Ovary (tissue), 9 donors: Measurements from ENCODE around the gene SERTM2. TPM values are rescaled to one million over a fixed set of nuclear protein-coding genes. Genes with fewer than 3 reads are reported as not detected.

Experiments used
- DNase-seq, 5 donors: peaks; one replicate each; pipeline ENCODE4 v3.0.0-alpha.2; 2019 to 2020
- H3K27ac ChIP-seq, 2 donors: fragments of 200-600 bp; one replicate each; pipeline versions ENCODE4 v1.5.1 to v1.8.0; 2019 to 2022
- H3K27me3 ChIP-seq: fragments of 200-600 bp; one replicate; pipeline ENCODE4 v1.8.0; 2022
- H3K36me3 ChIP-seq: fragments of 200-600 bp; sonication (generic); one replicate; pipeline ENCODE4 v1.5.1; 2019
- H3K4me1 ChIP-seq: one replicate; pipeline ENCODE4 v1.8.1; 2013; ENCODE audit warnings: mild to moderate bottlenecking, moderate library complexity; ENCODE audit not compliant: insufficient read depth
- H3K4me3 ChIP-seq: fragments of 200-600 bp; sonication (generic); one replicate; pipeline ENCODE4 v1.5.1; 2017
- H3K9me3 ChIP-seq, 2 donors: fragments of 200-600 bp in 1 of 2; sonication (generic) in 1 of 2; one replicate each; pipeline versions ENCODE4 v1.5.1 to v1.8.1; 2013 to 2019; ENCODE audit warnings: mild to moderate bottlenecking in 1 of 2, moderate library complexity in 1 of 2
- EP300 ChIP-seq: sonication (generic); formaldehyde crosslinking; IDR thresholded peaks from one replicate; pipeline ENCODE4 v1.6.1; 2017; ENCODE audit warnings: antibody characterized with exemption
- POLR2A ChIP-seq: fragments of 450-650 bp; IDR thresholded peaks from one replicate; pipeline ENCODE4 v1.6.1; 2017; ENCODE audit warnings: antibody characterized with exemption, mild to moderate bottlenecking, moderate library complexity
- WGBS, 3 donors: extraction: QIAGEN DNeasy Blood & Tissue Kit in 1 of 3; methylation state at CpG; one replicate each; pipeline versions ENCODE4 v1.1.5 to v1.1.7; 2013 to 2017; 5-methylcytosine and 5-hydroxymethylcytosine counted together
- intact Hi-C, 4 donors: fragments of 100-400 bp; cut with DNase I; formaldehyde crosslinking; loops; one replicate each; pipeline versions ENCODE4 v1.11.0 to v1.15.1; 2022 to 2023
- polyA plus RNA-seq, 2 donors: library from polyadenylated mRNA; stranded (reverse); fragments of 200-250 nt in 1 of 2; fragments of 350-450 nt in 1 of 2; fragmentation: Illumina TruSeq in 1 of 2; extraction: RNeasy Lipid Tissue Mini Kit (QIAGEN cat#74804) in 1 of 2; gene quantifications; one replicate each; pipeline ENCODE4 v1.2.3, GENCODE V29; 2013 to 2014
- total RNA-seq, 7 donors: library from RNA; depleted of rRNA in 2 of 7; stranded (reverse); fragments of >200 nt in 2 of 7; fragmentation: NEBNext Ultra II Directional in 3 of 7; extraction: Animal tissue kit (Norgen Biotek cat#: 25700) in 3 of 7; gene quantifications; one replicate each; pipeline versions ENCODE4 v1.1.0 to v1.2.4, GENCODE V29; 2016 to 2023
- TF ChIP-seq, protein P1 (sequence below), 3 donors: fragments of 450-650 bp in 2 of 3; fragments of 200-600 bp in 1 of 3; IDR thresholded peaks; one replicate each; pipeline versions ENCODE4 v1.5.1 to v1.8.0; 2016 to 2022; ENCODE audit warnings: antibody characterized with exemption in 3 of 3, mild to moderate bottlenecking in 1 of 3
- donor health status: DM: no; HTN: no; CAD: no; lungs with moderate emphysema.
- donor health status: DM: no; HTN: no; CAD: no.
- donor health status: Bipolar disorder and iron deficiency.
- donor health status: DM: yes; HTN: yes; CAD: no.
- donor health status: DM: no; HTN: no; CAD: no.
- donor health status: DM: yes; HTN: yes; CAD: no.

SERTM2 gene
- total and polyA plus RNA-seq, 9 donors: 0.18 to 1.5 (median 0.72) TPM; not detected in 2

DNA sequence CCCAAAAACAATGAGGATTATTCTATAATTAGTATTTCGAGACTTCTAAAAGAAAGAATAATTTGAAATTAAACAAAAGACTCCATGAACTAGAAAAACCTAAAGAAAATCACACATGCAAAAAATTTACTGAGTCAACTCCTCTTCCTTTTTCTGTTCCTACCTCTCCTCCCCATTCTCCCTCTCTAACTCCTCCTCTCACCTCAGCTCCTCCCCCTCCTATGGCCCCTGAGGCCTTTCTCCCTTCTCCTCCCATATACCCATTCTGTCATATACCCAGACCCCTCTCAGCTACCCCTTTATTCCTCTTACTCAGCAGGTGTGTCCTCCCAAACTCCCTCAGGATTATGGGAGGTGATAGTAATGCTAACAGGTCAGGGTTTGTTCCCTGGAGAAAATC is 57.4 kb downstream of the SERTM2 start:
- no peaks in the 10 kb centered on the region for H3K4me1 ChIP-seq
- TF ChIP-seq, protein P1, sequence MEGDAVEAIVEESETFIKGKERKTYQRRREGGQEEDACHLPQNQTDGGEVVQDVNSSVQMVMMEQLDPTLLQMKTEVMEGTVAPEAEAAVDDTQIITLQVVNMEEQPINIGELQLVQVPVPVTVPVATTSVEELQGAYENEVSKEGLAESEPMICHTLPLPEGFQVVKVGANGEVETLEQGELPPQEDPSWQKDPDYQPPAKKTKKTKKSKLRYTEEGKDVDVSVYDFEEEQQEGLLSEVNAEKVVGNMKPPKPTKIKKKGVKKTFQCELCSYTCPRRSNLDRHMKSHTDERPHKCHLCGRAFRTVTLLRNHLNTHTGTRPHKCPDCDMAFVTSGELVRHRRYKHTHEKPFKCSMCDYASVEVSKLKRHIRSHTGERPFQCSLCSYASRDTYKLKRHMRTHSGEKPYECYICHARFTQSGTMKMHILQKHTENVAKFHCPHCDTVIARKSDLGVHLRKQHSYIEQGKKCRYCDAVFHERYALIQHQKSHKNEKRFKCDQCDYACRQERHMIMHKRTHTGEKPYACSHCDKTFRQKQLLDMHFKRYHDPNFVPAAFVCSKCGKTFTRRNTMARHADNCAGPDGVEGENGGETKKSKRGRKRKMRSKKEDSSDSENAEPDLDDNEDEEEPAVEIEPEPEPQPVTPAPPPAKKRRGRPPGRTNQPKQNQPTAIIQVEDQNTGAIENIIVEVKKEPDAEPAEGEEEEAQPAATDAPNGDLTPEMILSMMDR (IDR thresholded peaks at IDR 0.05): no peak
- no peak for TF ChIP-seq POLR2A
- TF ChIP-seq EP300: no peak
- H3K9me3 ChIP-seq: no peaks in the 10 kb centered on the region
- H3K27ac ChIP-seq: no peak overlapping the region
- no peak overlapping the region for H3K4me3 ChIP-seq
- intact Hi-C loops: no loop called here
- no peak for DNase-seq
- H3K27me3 ChIP-seq: no peaks in the 10 kb centered on the region
- H3K36me3 ChIP-seq: no peaks in the 10 kb centered on the region
- 51 to 73% (median 64%) methylated on average over 1 of the region's 1 CpG for WGBS, 3 donors

Other genes starting within 250 kb of the SERTM2 start
- 10 to 100 TPM in 1 of 7 donors, 1 to 10 TPM in 6; 1.4 to 13.5 (median 2.1) TPM for gene CAPN6, start 241.2 kb upstream of the SERTM2 start, total RNA-seq
- gene CAPN6, start 241.2 kb upstream of the SERTM2 start, polyA plus RNA-seq: 1 to 10 TPM; 1.7 to 8.0 TPM
- under 1 TPM in 4 of 7 donors, not detected in 3; 0.02 to 0.22 (median 0.09) TPM for gene DCX, start 99.5 kb upstream of the SERTM2 start, total RNA-seq
- under 1 TPM; 0.04 to 0.13 TPM for gene DCX, start 99.5 kb upstream of the SERTM2 start, polyA plus RNA-seq
- gene ALG13, start 169.5 kb downstream of the SERTM2 start, total RNA-seq: 10 to 100 TPM; 28.2 to 81.8 (median 42.9) TPM
- 10 to 100 TPM; 26.4 to 34.1 TPM for gene ALG13, start 169.5 kb downstream of the SERTM2 start, polyA plus RNA-seq